Measurements from ENCODE around the gene MYO9B. TPM values are rescaled to one million over a fixed set of nuclear protein-coding genes. Genes with fewer than 3 reads are reported as not detected.

MYO9B gene
- total RNA-seq, 2 donors from 2014 or later, result 79.4 to 96.8 TPM

DNA sequence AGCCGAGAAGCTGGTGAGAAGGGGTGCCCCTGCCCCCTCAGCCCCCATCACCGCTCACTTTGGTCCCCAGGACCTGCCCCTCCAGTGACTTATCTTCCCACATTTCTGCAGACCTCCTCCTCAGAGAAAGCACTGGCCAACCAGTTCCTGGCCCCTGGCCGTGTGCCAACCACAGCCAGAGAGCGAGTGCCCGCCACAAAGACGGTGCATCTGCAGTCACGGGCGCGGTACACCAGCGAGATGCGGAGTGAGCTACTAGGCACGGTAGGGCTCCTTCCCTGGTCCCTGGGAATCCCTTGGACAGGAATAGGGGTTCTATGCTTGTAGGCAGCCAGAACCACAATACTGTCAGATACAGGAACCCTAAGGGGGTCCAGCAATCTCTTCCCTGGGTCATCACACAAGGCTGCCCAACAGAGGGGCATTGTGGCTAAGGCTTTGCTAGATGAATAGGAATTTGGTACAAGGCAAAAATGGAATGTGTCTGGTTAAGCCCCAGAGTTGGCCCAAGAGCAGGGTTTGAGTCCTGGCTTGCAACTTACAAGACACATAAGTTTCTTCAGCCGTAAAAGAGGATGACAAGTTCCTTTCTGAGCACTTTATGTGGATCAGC, 140.6 kb downstream of the MYO9B start:
- TF ChIP-seq, protein P1, sequence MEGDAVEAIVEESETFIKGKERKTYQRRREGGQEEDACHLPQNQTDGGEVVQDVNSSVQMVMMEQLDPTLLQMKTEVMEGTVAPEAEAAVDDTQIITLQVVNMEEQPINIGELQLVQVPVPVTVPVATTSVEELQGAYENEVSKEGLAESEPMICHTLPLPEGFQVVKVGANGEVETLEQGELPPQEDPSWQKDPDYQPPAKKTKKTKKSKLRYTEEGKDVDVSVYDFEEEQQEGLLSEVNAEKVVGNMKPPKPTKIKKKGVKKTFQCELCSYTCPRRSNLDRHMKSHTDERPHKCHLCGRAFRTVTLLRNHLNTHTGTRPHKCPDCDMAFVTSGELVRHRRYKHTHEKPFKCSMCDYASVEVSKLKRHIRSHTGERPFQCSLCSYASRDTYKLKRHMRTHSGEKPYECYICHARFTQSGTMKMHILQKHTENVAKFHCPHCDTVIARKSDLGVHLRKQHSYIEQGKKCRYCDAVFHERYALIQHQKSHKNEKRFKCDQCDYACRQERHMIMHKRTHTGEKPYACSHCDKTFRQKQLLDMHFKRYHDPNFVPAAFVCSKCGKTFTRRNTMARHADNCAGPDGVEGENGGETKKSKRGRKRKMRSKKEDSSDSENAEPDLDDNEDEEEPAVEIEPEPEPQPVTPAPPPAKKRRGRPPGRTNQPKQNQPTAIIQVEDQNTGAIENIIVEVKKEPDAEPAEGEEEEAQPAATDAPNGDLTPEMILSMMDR (conservative IDR thresholded peaks at IDR 0.05), result no peak
- 93 to 96% methylated on average over 5 to 13 of the region's 13 CpGs for WGBS, 2 experiments (ENCODE audit: insufficient coverage in 1 of 2, insufficient read length in 1 of 2)
- Histone ChIP-seq H3K36me3 (ENCODE audit: control insufficient read depth, insufficient read depth, low read length) (peaks cover 14% of the 10 kb centered on the region), H3K27me3 (ENCODE audit: control insufficient read depth, insufficient read depth, low read length, poor library complexity, severe bottlenecking) (no peaks in the 10 kb centered on the region), H3K4me3 (ENCODE audit: low read length) (peak overlapping the region; percentile 84), H3K9me3 (ENCODE audit: control insufficient read depth, low read length) (no peaks in the 10 kb centered on the region), H3K4me1 (ENCODE audit: control insufficient read depth, insufficient read depth, low read length) (peaks cover 3% of the 10 kb centered on the region), H3K27ac (ENCODE audit: low read depth, low read length) (no peak overlapping the region), H3K9ac (ENCODE audit: extremely low read depth, low read length, poor library complexity, severe bottlenecking) (peak overlapping the region; percentile 88)
- Mint-ChIP-seq H3K36me3 (ENCODE audit: low read depth) (peaks cover 28% of the 10 kb centered on the region), H3K27me3 (ENCODE audit: insufficient read depth) (no peaks in the 10 kb centered on the region), H3K4me1 (peaks cover 4% of the 10 kb centered on the region), H3K4me3 (peak overlapping the region; percentile 79), H3K27ac (peak overlapping the region; percentile 99), H3K9me3 (no peaks in the 10 kb centered on the region)
- no peak for DNase-seq

DNA sequence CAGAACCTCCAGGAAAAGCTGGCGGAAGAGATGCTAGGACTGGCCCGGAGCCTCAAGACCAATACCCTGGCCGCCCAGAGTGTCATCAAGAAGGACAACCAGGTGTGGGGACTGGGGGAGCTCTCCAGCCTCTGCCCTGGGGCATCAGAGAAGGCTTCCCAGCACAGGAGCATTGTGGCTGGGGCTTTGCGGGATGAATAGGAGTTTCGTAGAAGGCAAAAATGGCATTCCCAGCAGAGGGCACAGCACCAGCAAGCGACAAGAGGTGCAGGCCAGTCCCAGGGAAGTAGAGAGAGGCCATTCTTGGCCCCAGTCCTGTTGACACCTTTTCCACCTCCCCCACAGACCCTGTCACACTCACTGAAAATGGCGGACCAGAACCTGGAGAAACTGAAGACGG, 143.7 kb downstream of the MYO9B start:
- Mint-ChIP-seq H3K4me3 (no peak overlapping the region), H3K27ac (no peak overlapping the region), H3K36me3 (ENCODE audit: low read depth) (peaks cover 28% of the 10 kb centered on the region), H3K27me3 (ENCODE audit: insufficient read depth) (no peaks in the 10 kb centered on the region), H3K9me3 (no peaks in the 10 kb centered on the region), H3K4me1 (peaks cover 4% of the 10 kb centered on the region)
- Histone ChIP-seq H3K4me3 (ENCODE audit: low read length) (no peak overlapping the region), H3K9me3 (ENCODE audit: control insufficient read depth, low read length) (no peaks in the 10 kb centered on the region), H3K36me3 (ENCODE audit: control insufficient read depth, insufficient read depth, low read length) (peaks cover 8% of the 10 kb centered on the region), H3K27ac (ENCODE audit: low read depth, low read length) (no peak overlapping the region), H3K9ac (ENCODE audit: extremely low read depth, low read length, poor library complexity, severe bottlenecking) (no peak overlapping the region), H3K27me3 (ENCODE audit: control insufficient read depth, insufficient read depth, low read length, poor library complexity, severe bottlenecking) (no peaks in the 10 kb centered on the region), H3K4me1 (ENCODE audit: control insufficient read depth, insufficient read depth, low read length) (peaks cover 3% of the 10 kb centered on the region)
- 89 to 96% methylated on average over 4 to 8 of the region's 8 CpGs for WGBS, 2 experiments (ENCODE audit: insufficient coverage in 1 of 2, insufficient read length in 1 of 2)
- TF ChIP-seq, protein P1 (conservative IDR thresholded peaks at IDR 0.05), result no peak
- DNase-seq, result no peak

DNA sequence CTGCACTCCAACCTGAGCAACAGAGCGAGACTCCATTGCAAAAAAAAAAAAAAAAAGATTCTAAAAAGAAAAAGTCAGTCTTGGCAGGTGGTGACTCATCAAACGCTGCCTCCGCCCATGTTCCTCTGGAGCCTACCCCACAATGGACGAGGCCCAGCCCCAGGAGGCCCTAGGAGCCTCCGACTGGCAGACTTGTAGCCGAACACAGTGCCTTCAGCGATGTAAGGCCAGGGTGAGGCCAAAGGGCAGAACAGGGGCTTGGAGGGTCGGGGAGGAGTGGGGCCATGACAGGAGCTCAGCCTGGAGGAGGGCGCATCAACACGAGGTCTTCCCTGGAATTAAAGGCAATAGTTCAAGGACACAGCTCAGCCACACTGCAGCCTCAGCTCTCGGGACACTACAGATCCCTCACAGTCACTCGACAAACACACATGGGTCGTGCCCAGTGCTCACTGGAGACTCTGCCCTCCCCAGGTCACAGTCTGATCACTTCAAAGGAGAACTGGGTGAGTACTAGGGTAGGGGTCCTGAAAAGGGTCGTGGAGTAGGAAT, 144.7 kb downstream of the MYO9B start:
- Histone ChIP-seq H3K9me3 (ENCODE audit: control insufficient read depth, low read length) (no peaks in the 10 kb centered on the region), H3K4me1 (ENCODE audit: control insufficient read depth, insufficient read depth, low read length) (no peaks in the 10 kb centered on the region), H3K4me3 (ENCODE audit: low read length) (no peak overlapping the region), H3K27ac (ENCODE audit: low read depth, low read length) (no peak overlapping the region), H3K9ac (ENCODE audit: extremely low read depth, low read length, poor library complexity, severe bottlenecking) (no peak overlapping the region), H3K36me3 (ENCODE audit: control insufficient read depth, insufficient read depth, low read length) (peaks cover 8% of the 10 kb centered on the region), H3K27me3 (ENCODE audit: control insufficient read depth, insufficient read depth, low read length, poor library complexity, severe bottlenecking) (no peaks in the 10 kb centered on the region)
- Mint-ChIP-seq H3K4me1 (no peaks in the 10 kb centered on the region), H3K27me3 (ENCODE audit: insufficient read depth) (no peaks in the 10 kb centered on the region), H3K4me3 (no peak overlapping the region), H3K36me3 (ENCODE audit: low read depth) (peaks cover 28% of the 10 kb centered on the region), H3K9me3 (no peaks in the 10 kb centered on the region), H3K27ac (no peak overlapping the region)
- WGBS, 2 experiments (ENCODE audit: insufficient coverage in 1 of 2, insufficient read length in 1 of 2), result 86 to 87% methylated on average over 11 to 14 of the region's 14 CpGs
- DNase-seq, result no peak
- TF ChIP-seq, protein P1 (conservative IDR thresholded peaks at IDR 0.05), result no peak
